ENCODE results near the gene CHRNA4.

The CHRNA4 gene

GRCh38 chr20:63318391-63319163 is 42.6 kb downstream of the CHRNA4 start:
- DNase-seq, result no peak

- DNase-seq, result no peak
Measured at GRCh38 chr20:63317601-63318291, 43.4 kb downstream of the CHRNA4 start.

GRCh38 chr20:63317061-63317460 is 44.1 kb downstream of the CHRNA4 start:
- DNase-seq, result no peak

- no peak for DNase-seq
Measured at GRCh38 chr20:63316502-63316921, 44.6 kb downstream of the CHRNA4 start.

GRCh38 chr20:63315731-63316491 is 45.2 kb downstream of the CHRNA4 start:
- DNase-seq, result no peak

GRCh38 chr20:63315240-63315689 is 45.9 kb downstream of the CHRNA4 start:
- DNase-seq, result no peak

GRCh38 chr20:63314566-63315239 is 46.4 kb downstream of the CHRNA4 start:
- no peak for DNase-seq

- no peak for DNase-seq
Measured at GRCh38 chr20:63314015-63314471, 47.1 kb downstream of the CHRNA4 start.

GRCh38 chr20:63313349-63314014 is 47.7 kb downstream of the CHRNA4 start:
- no peak for DNase-seq

GRCh38 chr20:63312690-63313348 is 48.3 kb downstream of the CHRNA4 start:
- no peak for DNase-seq

- DNase-seq, result no peak
Measured at GRCh38 chr20:63312273-63312672, 48.9 kb downstream of the CHRNA4 start.

GRCh38 chr20:63311833-63312243 is 49.3 kb downstream of the CHRNA4 start:
- no peak for DNase-seq

GRCh38 chr20:63311186-63311832 is 49.8 kb downstream of the CHRNA4 start:
- DNase-seq, result no peak

- no peak for DNase-seq
Measured at GRCh38 chr20:63310265-63310991, 50.7 kb downstream of the CHRNA4 start.

GRCh38 chr20:63309261-63310071 is 51.7 kb downstream of the CHRNA4 start:
- DNase-seq, result no peak

GRCh38 chr20:63308218-63308911 is 52.8 kb downstream of the CHRNA4 start:
- DNase-seq, result no peak

GRCh38 chr20:63307538-63308217 is 53.5 kb downstream of the CHRNA4 start:
- no peak for DNase-seq
